ENCODE results near the gene SLFN5. TPM values are rescaled to one million over a fixed set of nuclear protein-coding genes. Genes with fewer than 3 reads are reported as not detected.

Gene SLFN5
- total and polyA plus RNA-seq, 2 of the 4 experiments (the other 2 are of a cell fraction) = 13.0 to 48.9 TPM

- TF ChIP-seq FOS (IDR thresholded peaks at IDR 0.05; ENCODE audit: low read depth, low read length) (no peak), MAFK (IDR thresholded peaks at IDR 0.05; ENCODE audit: low read depth, low read length) (no peak)
Observed at GRCh38 chr17:35314415-35315216, 71.7 kb downstream of the SLFN5 start (continued).

DNA sequence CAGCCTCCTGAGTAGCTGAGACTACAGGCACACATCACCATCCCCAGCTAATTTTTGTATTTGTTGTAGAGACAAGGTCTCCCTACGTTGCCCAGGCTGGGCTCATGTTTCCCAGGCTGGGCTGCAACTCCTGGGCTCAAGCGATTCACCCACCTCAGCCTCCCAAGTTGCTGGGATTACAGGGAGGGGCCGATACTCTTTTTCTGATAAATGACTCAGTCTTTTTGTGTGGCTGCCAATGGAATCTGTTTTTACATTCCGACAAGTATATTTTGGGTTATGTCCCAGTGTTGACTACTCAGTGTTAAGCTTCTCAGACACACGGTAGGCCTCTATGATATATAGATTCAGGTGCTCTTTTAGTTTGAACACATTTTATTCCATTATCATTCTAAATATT is 72.4 kb downstream of the SLFN5 start:
- no peak overlapping the region; a peak in 1 of 4 replicates for H4K8ac ChIP-seq (ENCODE audit: low read depth in 2 of 2, low read length in 2 of 2)
- H3K27ac ChIP-seq (ENCODE audit: insufficient read depth, low read length) = no peak overlapping the region
- H2BK15ac ChIP-seq (ENCODE audit: low read depth, low read length) = no peak overlapping the region
- no peak overlapping the region for H3K14ac ChIP-seq (replicated peaks; ENCODE audit: low read depth, low read length)
- no TSS peak for BruUV-seq (replicated peaks)
- no peak overlapping the region for H4K91ac ChIP-seq (ENCODE audit: insufficient read depth, low read depth, low read length)
- peak overlapping the region; percentile 68 for H2AFZ ChIP-seq (replicated peaks; ENCODE audit: low read length, poor library complexity)
- intact Hi-C loops (cut with micrococcal nuclease) = loop anchor here (10.0 kb wide), 1 partner anchor 880 kb away; no protein-coding TSS in a partner anchor
- no peak overlapping the region for H2AK9ac ChIP-seq (replicated peaks; ENCODE audit: low read depth, low read length, poor library complexity)
- peaks cover 3% of the 10 kb centered on the region; the same call in 1 of the 2 replicates for H3K4me1 ChIP-seq (ENCODE audit: control insufficient read depth, insufficient read depth, low read length)
- no peaks in the 10 kb centered on the region for H3K9me1 ChIP-seq (ENCODE audit: insufficient read depth, low read length)
- no peak overlapping the region for H3K4me3 ChIP-seq (ENCODE audit: insufficient read depth, low read depth, low read length)
- no peak for TF ChIP-seq MXI1 (IDR thresholded peaks at IDR 0.05; ENCODE audit: borderline replicate concordance, low read depth, low read length)
- 0 out of 2 replicates have a peak, but pooled peaks have one; percentile 22 for TF ChIP-seq MAZ (IDR thresholded peaks at IDR 0.05; ENCODE audit: borderline replicate concordance, low read depth, low read length)
- CTCF ChIA-PET = interaction anchor here (1.8 to 3.2 kb wide), 2 partner anchors 218 to 223 kb away, joined by 5 to 18 read pairs; partner anchors contain the start of gene SLFN12L
- dilution Hi-C loops (cut with HindIII; ENCODE audit: low sequenced_read_pairs, unreplicated experiment) = loop anchor here (25.0 kb wide), 1 partner anchor 222 kb away; the partner anchor contains the start of gene SLFN12L
- H2AK5ac ChIP-seq (ENCODE audit: low read depth, low read length) = no peak overlapping the region
- H3K9ac ChIP-seq (ENCODE audit: low read depth, low read length) = no peak overlapping the region
- H2BK20ac ChIP-seq (ENCODE audit: low read depth, low read length) = no peak overlapping the region
- H3K9me3 ChIP-seq (ENCODE audit: control insufficient read depth, insufficient read depth, low read length) = no peaks in the 10 kb centered on the region
- peak; percentile 70 for ATAC-seq (ENCODE audit: low read depth)
- no peak overlapping the region for H2BK5ac ChIP-seq (ENCODE audit: low read depth, low read length, poor library complexity, severe bottlenecking)
- DNase-seq = peak; percentile 85
- H3K4me2 ChIP-seq (ENCODE audit: low read depth, low read length) = no peak overlapping the region
- H3K36me3 ChIP-seq (ENCODE audit: control insufficient read depth, insufficient read depth, low read length) = no peaks in the 10 kb centered on the region
- no CpG with 5 or more reads among the region's 5 CpGs for WGBS, 2 experiments (ENCODE audit: extremely low coverage in 2 of 2, insufficient read length in 1 of 2)
- peaks cover 3% of the 10 kb centered on the region for H3K27me3 ChIP-seq (ENCODE audit: control insufficient read depth, insufficient read depth, low read length)
- in situ Hi-C loops (cut with MboI; ENCODE audit: low sequenced_read_pairs) = no loop called here
- POLR2A ChIA-PET (ENCODE audit: unreplicated experiment) = no interaction called here
- H4K5ac ChIP-seq (ENCODE audit: low read depth, low read length) = no peak overlapping the region
- no peak overlapping the region for H3K23ac ChIP-seq (ENCODE audit: low read depth, low read length)
- H3K79me1 ChIP-seq (ENCODE audit: low read depth in 1 of 2, low read length in 2 of 2) = no peaks in the 10 kb centered on the region
- no peaks in the 10 kb centered on the region for H4K20me1 ChIP-seq (ENCODE audit: insufficient read depth, low read length)
- H3K56ac ChIP-seq (ENCODE audit: extremely low read depth, insufficient read depth, low read length) = no peak overlapping the region
- H3K18ac ChIP-seq (ENCODE audit: low read depth, low read length) = no peak overlapping the region
- no peak overlapping the region for H3K4ac ChIP-seq (ENCODE audit: low read depth, low read length)
- no peak overlapping the region for H2BK120ac ChIP-seq (ENCODE audit: low read depth, low read length)
